Choroid plexus epithelial cell (primary cell): ENCODE measurements around the gene IL13.
A peak's percentile ranks its signal among the peaks of the same experiment; 100 is the strongest.

Experiments
- DNase-seq: peaks from one replicate; pipeline ENCODE4 v3.0.0-alpha.2; 2010; ENCODE audit warnings: low read depth
- H3K4me3 ChIP-seq: 2 replicates; pipeline ENCODE4 v1.5.1; 2011; ENCODE audit warnings: low read depth, mild to moderate bottlenecking, control low read depth, low read length, moderate library complexity
- CTCF ChIP-seq: conservative IDR thresholded peaks from 2 replicates; pipeline ENCODE4 v1.5.1; 2011; ENCODE audit warnings: low read depth, mild to moderate bottlenecking, control low read depth, inconsistent platforms, low read length, moderate library complexity

Gene IL13

GRCh38 chr5:132655821-132656773 lies 1.9 kb upstream of the IL13 start:
- peak overlapping the region; percentile 46 for H3K4me3 ChIP-seq
- TF ChIP-seq CTCF = no peak
- DNase-seq = no peak

- no peak overlapping the region for H3K4me3 ChIP-seq
- TF ChIP-seq CTCF = no peak
- no peak for DNase-seq
These were observed 1.1 kb upstream of the IL13 start for GRCh38 chr5:132656774-132657355.

GRCh38 chr5:132658381-132659302 lies 669 bp downstream of the IL13 start:
- TF ChIP-seq CTCF = no peak
- no peak for DNase-seq
- H3K4me3 ChIP-seq = no peak overlapping the region

- no peak overlapping the region for H3K4me3 ChIP-seq
- TF ChIP-seq CTCF = no peak
- DNase-seq = no peak
These were observed 1.9 kb downstream of the IL13 start for GRCh38 chr5:132659598-132660493.

GRCh38 chr5:132661231-132662003 lies 3.4 kb downstream of the IL13 start:
- peak; percentile 48 for DNase-seq
- H3K4me3 ChIP-seq = no peak overlapping the region
- TF ChIP-seq CTCF = peak; percentile 31

GRCh38 chr5:132662004-132662401 lies 4.0 kb downstream of the IL13 start:
- no peak for DNase-seq
- H3K4me3 ChIP-seq = no peak overlapping the region
- TF ChIP-seq CTCF = no peak
